ENCODE results near the gene RAD51B. TPM values are rescaled to one million over a fixed set of nuclear protein-coding genes. Genes with fewer than 3 reads are reported as not detected.

The RAD51B gene
- total and polyA plus RNA-seq, 2 experiments from 2014 or later, result 10.1 to 18.0 TPM

GRCh38 chr14:68079941-68080697 lies 260.5 kb downstream of the RAD51B start:
- Histone ChIP-seq H3K9me2 (replicated peaks; ENCODE audit: insufficient read depth) (no peaks in the 10 kb centered on the region), H4K20me1 (ENCODE audit: insufficient read depth, poor library complexity, severe bottlenecking) (no peaks in the 10 kb centered on the region), H3K4me3 (no peak overlapping the region), H3K27ac (peak overlapping the region; percentile 18), H3K27me3 (no peaks in the 10 kb centered on the region), H3K36me3 (replicated peaks; ENCODE audit: insufficient read depth, low read depth) (no peaks in the 10 kb centered on the region), H3K4me1 (ENCODE audit: insufficient read depth) (peaks cover under 1% of the 10 kb centered on the region), H3K9me3 (ENCODE audit: low read depth) (no peaks in the 10 kb centered on the region), H3K79me2 (no peaks in the 10 kb centered on the region), H2AFZ (peak overlapping the region; percentile 12), H3K4me2 (no peak overlapping the region)
- DNase-seq (ENCODE audit: low spot score), result no peak
- TF ChIP-seq CTCF (IDR thresholded peaks at IDR 0.05; ENCODE audit: poor library complexity) (no peak), EZH2phosphoT487 (IDR thresholded peaks at IDR 0.05; ENCODE audit: low read depth, severe bottlenecking, unreplicated experiment) (no peak), EZH2 (IDR thresholded peaks at IDR 0.05; ENCODE audit: borderline replicate concordance) (no peak)

- no peaks in the 10 kb centered on the region for H3K79me2 ChIP-seq
- H3K4me2 ChIP-seq, result no peak overlapping the region
- H3K4me1 ChIP-seq (ENCODE audit: insufficient read depth), result peaks cover 7% of the 10 kb centered on the region
- TF ChIP-seq CTCF (IDR thresholded peaks at IDR 0.05; ENCODE audit: poor library complexity), result no peak
- TF ChIP-seq EZH2 (IDR thresholded peaks at IDR 0.05; ENCODE audit: borderline replicate concordance), result no peak
- no peak for TF ChIP-seq EZH2phosphoT487 (IDR thresholded peaks at IDR 0.05; ENCODE audit: low read depth, severe bottlenecking, unreplicated experiment)
- no peak overlapping the region for H3K4me3 ChIP-seq
- no peak for DNase-seq (ENCODE audit: low spot score)
- no peaks in the 10 kb centered on the region for H3K27me3 ChIP-seq
- H2AFZ ChIP-seq, result no peak overlapping the region
- no peaks in the 10 kb centered on the region for H3K36me3 ChIP-seq (replicated peaks; ENCODE audit: insufficient read depth, low read depth)
- H3K9me2 ChIP-seq (replicated peaks; ENCODE audit: insufficient read depth), result no peaks in the 10 kb centered on the region
- H3K27ac ChIP-seq, result no peak overlapping the region
- H3K9me3 ChIP-seq (ENCODE audit: low read depth), result no peaks in the 10 kb centered on the region
- 83% methylated on average over 5 of the region's 5 CpGs for WGBS (ENCODE audit: low lambda C conversion rate, missing lambda C conversion rate)
- no peaks in the 10 kb centered on the region for H4K20me1 ChIP-seq (ENCODE audit: insufficient read depth, poor library complexity, severe bottlenecking)
Observed at GRCh38 chr14:68081489-68081888, 261.9 kb downstream of the RAD51B start.

GRCh38 chr14:68082698-68083291 lies 263.2 kb downstream of the RAD51B start:
- Histone ChIP-seq H3K27me3 (no peaks in the 10 kb centered on the region), H3K4me2 (no peak overlapping the region), H3K9me3 (ENCODE audit: low read depth) (no peaks in the 10 kb centered on the region), H3K36me3 (replicated peaks; ENCODE audit: insufficient read depth, low read depth) (no peaks in the 10 kb centered on the region), H4K20me1 (ENCODE audit: insufficient read depth, poor library complexity, severe bottlenecking) (no peaks in the 10 kb centered on the region), H3K79me2 (peaks cover 2% of the 10 kb centered on the region), H3K4me3 (no peak overlapping the region), H3K9me2 (replicated peaks; ENCODE audit: insufficient read depth) (no peaks in the 10 kb centered on the region), H3K4me1 (ENCODE audit: insufficient read depth) (peaks cover 7% of the 10 kb centered on the region), H2AFZ (no peak overlapping the region), H3K27ac (no peak overlapping the region)
- WGBS (ENCODE audit: low lambda C conversion rate, missing lambda C conversion rate), result 65% methylated on average over 3 of the region's 3 CpGs
- DNase-seq (ENCODE audit: low spot score), result no peak
- TF ChIP-seq EZH2 (IDR thresholded peaks at IDR 0.05; ENCODE audit: borderline replicate concordance), result no peak

- Histone ChIP-seq H3K36me3 (replicated peaks; ENCODE audit: insufficient read depth, low read depth) (no peaks in the 10 kb centered on the region), H3K4me2 (no peak overlapping the region), H3K4me3 (no peak overlapping the region), H3K79me2 (peaks cover 2% of the 10 kb centered on the region), H3K27ac (peak overlapping the region; percentile 59), H4K20me1 (ENCODE audit: insufficient read depth, poor library complexity, severe bottlenecking) (no peaks in the 10 kb centered on the region), H2AFZ (no peak overlapping the region), H3K27me3 (no peaks in the 10 kb centered on the region), H3K4me1 (ENCODE audit: insufficient read depth) (peaks cover 17% of the 10 kb centered on the region), H3K9me2 (replicated peaks; ENCODE audit: insufficient read depth) (no peaks in the 10 kb centered on the region), H3K9me3 (ENCODE audit: low read depth) (no peaks in the 10 kb centered on the region)
- DNase-seq (ENCODE audit: low spot score), result no peak
- TF ChIP-seq EZH2phosphoT487 (IDR thresholded peaks at IDR 0.05; ENCODE audit: low read depth, severe bottlenecking, unreplicated experiment) (no peak), CTCF (IDR thresholded peaks at IDR 0.05; ENCODE audit: poor library complexity) (peak; percentile 37)
Observed at GRCh38 chr14:68084256-68084655, 264.7 kb downstream of the RAD51B start.

All from hepatocyte (in vitro differentiated cells).